HepG2 (cell line): ENCODE measurements around the gene MMP27. TPM values are rescaled to one million over a fixed set of nuclear protein-coding genes. Genes with fewer than 3 reads are reported as not detected.

Experiments used
- ATAC-seq: fragments of 200-7000 bp; cut with Tn5 transposase; 3 replicates; pipeline ENCODE4 v1.9.1; 2020; ENCODE audit warnings: mild to moderate bottlenecking, moderate library complexity
- BruUV-seq: library from RNA; stranded (reverse); fragments of 400-500 nt; replicated peaks from 2 replicates; lab custom pipeline; 2021; lab: Mats Ljungman, UMichigan
- CTCF ChIA-PET: fragments of 300-600 bp; formaldehyde crosslinking; extraction: SDS; loops from one replicate; lab custom pipeline; 2021; ENCODE audit warnings: low total read pairs, inconsistent platforms, low intra/inter-chr PET ratio; lab: Yijun Ruan, JAX
- POLR2A ChIA-PET: fragments of 350-600 bp; sonication (Branson Sonifier 250); formaldehyde crosslinking; loops from one replicate; lab custom pipeline; 2020; ENCODE audit warnings: antibody characterized with exemption, inconsistent platforms; lab: Yijun Ruan, JAX
- DNase-seq: peaks from one replicate; pipeline ENCODE4 v3.0.0-alpha.2; 2015; ENCODE audit warnings: low spot score
- FAIRE-seq: peaks from 3 replicates; lab custom pipeline; 2011; peaks lifted over from hg19 to GRCh38; lab: Jason Lieb, UNC
- H2AFZ ChIP-seq: one replicate; pipeline ENCODE4 v1.6.1; 2011; ENCODE audit warnings: low read length, inconsistent platforms
- H3K27ac ChIP-seq: fragments of 300-600 bp; 3 replicates; pipeline ENCODE4 v1.8.0; 2011; ENCODE audit warnings: mixed run types, mild to moderate bottlenecking, mixed read lengths, low read length, inconsistent platforms; ENCODE audit not compliant: insufficient read depth; ENCODE audit errors: extremely low read length
- H3K27me3 ChIP-seq, 2 experiments: fragments of 200-600 bp in 1 of 2; 2 replicates in 1 of 2; 3 replicates in 1 of 2; pipeline versions ENCODE4 v1.6.0 to v1.8.0; 2011; ENCODE audit warnings: low read length in 2 of 2, mild to moderate bottlenecking in 2 of 2, moderate library complexity in 2 of 2, inconsistent platforms in 1 of 2; ENCODE audit not compliant: insufficient read depth in 2 of 2, control insufficient read depth in 1 of 2
- H3K36me3 ChIP-seq, 2 experiments: fragments of 200-600 bp in 1 of 2; replicated peaks in 1 of 2; 2 replicates in 1 of 2; 3 replicates in 1 of 2; pipeline versions ENCODE4 v1.5.1 to v1.8.0; 2011; ENCODE audit warnings: low read length in 2 of 2, inconsistent platforms in 1 of 2; ENCODE audit not compliant: insufficient read depth in 2 of 2, control insufficient read depth in 1 of 2
- H3K4me1 ChIP-seq: 2 replicates; pipeline ENCODE4 v1.5.1; 2012; ENCODE audit warnings: low read length, inconsistent platforms; ENCODE audit not compliant: insufficient read depth
- H3K4me2 ChIP-seq: 2 replicates; pipeline ENCODE4 v1.6.0; 2011; ENCODE audit warnings: low read depth, low read length, inconsistent platforms
- H3K4me3 ChIP-seq, 3 experiments: fragments of 200-600 bp in 1 of 3; sonication (generic), shearing (Covaris generic) in 1 of 3; replicated peaks in 1 of 3; 2 replicates each; pipeline ENCODE4 v1.5.1; 2011 to 2016; ENCODE audit warnings: low read length in 3 of 3, inconsistent platforms in 2 of 3, low read depth in 2 of 3, mild to moderate bottlenecking in 2 of 3, control low read depth in 1 of 3, mixed read lengths in 1 of 3; ENCODE audit not compliant: insufficient read depth in 1 of 3
- H3K79me2 ChIP-seq: one replicate; pipeline ENCODE4 v1.6.1; 2011; ENCODE audit warnings: low read length, inconsistent platforms; ENCODE audit not compliant: insufficient read depth
- H3K9ac ChIP-seq: 2 replicates; pipeline ENCODE4 v1.6.0; 2011; ENCODE audit warnings: mild to moderate bottlenecking, low read depth, low read length, inconsistent platforms; ENCODE audit not compliant: insufficient read depth
- H3K9me3 ChIP-seq: 2 replicates; pipeline ENCODE4 v1.5.1; 2012; ENCODE audit warnings: mild to moderate bottlenecking, low read length
- H4K20me1 ChIP-seq: 2 replicates; pipeline ENCODE4 v1.6.0; 2011; ENCODE audit warnings: inconsistent platforms, mild to moderate bottlenecking, low read length, moderate library complexity; ENCODE audit not compliant: insufficient read depth
- BHLHE40 ChIP-seq: IDR thresholded peaks from 2 replicates; pipeline ENCODE4 v1.6.1; 2011; ENCODE audit warnings: low read length, improper control_type of control experiment
- CREB1 ChIP-seq, 2 experiments: fragments of 450-650 bp in 1 of 2; IDR thresholded peaks; 2 replicates each; pipeline ENCODE4 v1.6.1; 2016 to 2017; ENCODE audit warnings: control low read depth in 1 of 2, mild to moderate bottlenecking in 1 of 2, missing compliant biosample characterization in 1 of 2, missing genetic modification characterization in 1 of 2
- DPF2 ChIP-seq: sonication (generic); formaldehyde crosslinking; IDR thresholded peaks from 2 replicates; pipeline ENCODE4 v1.4.0; 2020; ENCODE audit warnings: mild to moderate bottlenecking, low read depth, missing genetic modification reagents, borderline replicate concordance
- KLF11 ChIP-seq: IDR thresholded peaks from 2 replicates; pipeline ENCODE4 v1.6.1; 2016; ENCODE audit warnings: missing compliant biosample characterization
- MAFK ChIP-seq, 2 experiments: IDR thresholded peaks in 1 of 2; conservative IDR thresholded peaks in 1 of 2; 2 replicates each; pipeline ENCODE4 v1.6.1; 2011; ENCODE audit warnings: improper control_type of control experiment in 2 of 2, low read length in 2 of 2
- NR1H2 ChIP-seq: sonication (generic); formaldehyde crosslinking; IDR thresholded peaks from 2 replicates; pipeline ENCODE4 v1.8.1; 2022; ENCODE audit warnings: low read depth, missing genetic modification reagents, borderline replicate concordance
- PLSCR1 ChIP-seq: sonication (generic); formaldehyde crosslinking; IDR thresholded peaks from 2 replicates; pipeline ENCODE4 v1.5.0; 2020; ENCODE audit warnings: missing genetic modification reagents, mild to moderate bottlenecking, borderline replicate concordance
- RAD51 ChIP-seq: fragments of 450-650 bp; IDR thresholded peaks from 2 replicates; pipeline ENCODE4 v1.6.1; 2016; ENCODE audit warnings: borderline replicate concordance
- RBAK ChIP-seq: sonication (generic); formaldehyde crosslinking; IDR thresholded peaks from 2 replicates; pipeline ENCODE4 v1.5.1; 2020; ENCODE audit warnings: mild to moderate bottlenecking, missing genetic modification reagents
- STAT5B ChIP-seq: sonication (generic); formaldehyde crosslinking; IDR thresholded peaks from 2 replicates; pipeline ENCODE4 v1.4.0; 2020; ENCODE audit warnings: missing genetic modification reagents
- TBX3 ChIP-seq: fragments of 450-650 bp; IDR thresholded peaks from 2 replicates; pipeline ENCODE4 v1.6.1; 2017; ENCODE audit warnings: antibody characterized with exemption, mild to moderate bottlenecking, inconsistent platforms, borderline replicate concordance
- THRA ChIP-seq: sonication (generic); formaldehyde crosslinking; IDR thresholded peaks from 2 replicates; pipeline ENCODE4 v1.4.0; 2020; ENCODE audit warnings: missing genetic modification reagents, borderline replicate concordance
- ZBTB34 ChIP-seq: sonication (generic); formaldehyde crosslinking; IDR thresholded peaks from 2 replicates; pipeline ENCODE4 v1.8.0; 2022; ENCODE audit warnings: mild to moderate bottlenecking, missing genetic modification reagents
- ZNF33B ChIP-seq: sonication (generic); formaldehyde crosslinking; IDR thresholded peaks from 2 replicates; pipeline ENCODE4 v1.5.1; 2020; ENCODE audit warnings: mild to moderate bottlenecking, missing genetic modification reagents
- WGBS: methylation state at CpG from one replicate; pipeline ENCODE4 v1.1.6; 2017; ENCODE audit warnings: low lambda C conversion rate; 5-methylcytosine and 5-hydroxymethylcytosine counted together
- in situ Hi-C: cut with HindIII; loops from 2 replicates; pipeline ENCODE4 v1.10.0; 2017; ENCODE audit warnings: low pct_unique_long_range_greater_than_20kb; ENCODE audit not compliant: extremely low pct_ligation_motif_present
- intact Hi-C: fragments of 100-400 bp; cut with micrococcal nuclease; formaldehyde crosslinking; loops from one replicate; pipeline ENCODE4 v1.10.0; 2022; ENCODE audit not compliant: unreplicated experiment
- polyA plus RNA-seq, 8 experiments: library from polyadenylated mRNA; depleted of rRNA in 3 of 8; stranded (reverse) in 7 of 8; unstranded in 1 of 8; fragments of >200 nt; fragmentation: Illumina TruSeq in 4 of 8; extraction: Trizol in 4 of 8; gene quantifications; 2 replicates each; pipeline versions ENCODE4 v1.2.1 to v1.2.3, GENCODE V29; 2011 to 2016; ENCODE audit warnings: low read depth in 4 of 8, missing spikeins in 1 of 8, mixed read lengths in 1 of 8; ENCODE audit not compliant: insufficient read depth in 1 of 8
- total RNA-seq, 5 experiments: library from RNA; depleted of rRNA; stranded (reverse); fragments of >200 nt; fragmentation: Illumina TruSeq; extraction: Trizol; gene quantifications; 2 replicates each; pipeline ENCODE4 v1.2.3, GENCODE V29; 2016; ENCODE audit warnings: low read depth in 1 of 5
- TF ChIP-seq, protein P1 (sequence below): sonication (generic); formaldehyde crosslinking; IDR thresholded peaks from 2 replicates; pipeline ENCODE4 v1.8.0; 2022; ENCODE audit warnings: low read depth, missing genetic modification reagents
- TF ChIP-seq, protein P2 (sequence below): fragments of 450-650 bp; IDR thresholded peaks from 2 replicates; pipeline ENCODE4 v1.6.1; 2016

The MMP27 gene
- total and polyA plus RNA-seq, 2 of the 13 experiments (the other 11 are each of a cell fraction or from before 2014, with no cell fraction given), result not detected

- TF ChIP-seq, protein P1, sequence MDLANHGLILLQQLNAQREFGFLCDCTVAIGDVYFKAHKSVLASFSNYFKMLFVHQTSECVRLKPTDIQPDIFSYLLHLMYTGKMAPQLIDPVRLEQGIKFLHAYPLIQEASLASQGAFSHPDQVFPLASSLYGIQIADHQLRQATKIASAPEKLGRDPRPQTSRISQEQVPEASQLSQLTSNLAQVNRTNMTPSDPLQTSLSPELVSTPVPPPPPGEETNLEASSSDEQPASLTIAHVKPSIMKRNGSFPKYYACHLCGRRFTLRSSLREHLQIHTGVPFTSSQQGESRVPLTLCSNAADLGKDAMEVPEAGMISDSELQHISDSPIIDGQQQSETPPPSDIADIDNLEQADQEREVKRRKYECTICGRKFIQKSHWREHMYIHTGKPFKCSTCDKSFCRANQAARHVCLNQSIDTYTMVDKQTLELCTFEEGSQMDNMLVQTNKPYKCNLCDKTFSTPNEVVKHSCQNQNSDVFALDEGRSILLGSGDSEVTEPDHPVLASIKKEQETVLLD (CRISPR knock-in tag), result no peak
Measured at GRCh38 chr11:102654761-102655160, 50.8 kb downstream of the MMP27 start (continued).

DNA sequence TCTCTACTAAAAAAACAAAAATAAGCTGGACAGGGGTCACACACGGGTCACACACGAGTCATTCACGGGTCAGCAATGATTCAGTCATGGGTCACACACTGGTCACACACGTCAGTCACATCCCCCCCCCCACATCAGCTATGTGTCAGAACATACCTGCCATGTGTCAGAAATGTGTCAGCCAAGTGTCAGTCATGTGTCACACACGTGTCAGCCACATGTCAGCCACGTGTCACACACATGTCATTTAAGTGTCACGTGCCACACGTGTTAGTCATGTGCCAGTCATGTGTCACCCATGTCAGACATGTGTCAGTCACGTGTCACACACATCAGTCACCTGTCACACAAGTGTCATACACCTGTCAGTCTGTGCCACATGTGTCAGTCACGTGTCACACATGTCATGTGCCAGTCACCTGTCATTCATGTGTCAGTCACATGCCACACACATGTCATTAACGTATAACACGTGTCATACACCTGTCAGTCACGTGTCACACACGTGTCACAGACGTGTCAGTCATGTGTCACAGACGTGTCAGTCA lies 51.8 kb downstream of the MMP27 start:
- no peaks in the 10 kb centered on the region for H4K20me1 ChIP-seq
- ATAC-seq (no peak), DNase-seq (no peak), FAIRE-seq (no peak)
- H3K9me3 ChIP-seq, result peaks cover 7% of the 10 kb centered on the region
- ChIA-PET CTCF (no interaction called here), POLR2A (no interaction called here)
- no peaks in the 10 kb centered on the region for H3K79me2 ChIP-seq
- H2AFZ ChIP-seq, result no peak overlapping the region
- no peak overlapping the region for H3K4me2 ChIP-seq
- H3K27me3 ChIP-seq, result no peaks in the 10 kb centered on the region; a peak in 1 of 5 replicates
- 23% methylated on average over 16 of the region's 16 CpGs for WGBS
- in situ Hi-C loops (no loop called here), intact Hi-C loops (no loop called here)
- no peaks in the 10 kb centered on the region for H3K36me3 ChIP-seq
- no peak overlapping the region for H3K9ac ChIP-seq
- no peak overlapping the region for H3K4me3 ChIP-seq
- BruUV-seq, result no TSS peak
- H3K27ac ChIP-seq, result no peak overlapping the region
- H3K4me1 ChIP-seq, result no peaks in the 10 kb centered on the region
- TF ChIP-seq THRA (CRISPR knock-in tag) (no peak), RAD51 (peak; percentile 88), ZBTB34 (CRISPR knock-in tag) (no peak), MAFK (conservative IDR thresholded peaks at IDR 0.05 in 1 of 2, IDR thresholded peaks at IDR 0.05 in 1 of 2; ENCODE audit: low read length in 2 of 2) (no peak), RBAK (CRISPR knock-in tag) (no peak), NR1H2 (CRISPR knock-in tag) (no peak), TBX3 (peak; percentile 56; the same call in 1 of the 2 replicates), CREB1 (IDR thresholded peaks at IDR 0.05) (peak; percentile 89), CREB1 (CRISPR knock-in tag; IDR thresholded peaks at IDR 0.05) (no peak), KLF11 (CRISPR knock-in tag) (no peak), STAT5B (CRISPR knock-in tag) (no peak), PLSCR1 (CRISPR knock-in tag) (no peak), BHLHE40 (peak; percentile 82), DPF2 (CRISPR knock-in tag) (no peak), ZNF33B (CRISPR knock-in tag) (no peak)
- TF ChIP-seq, protein P2, sequence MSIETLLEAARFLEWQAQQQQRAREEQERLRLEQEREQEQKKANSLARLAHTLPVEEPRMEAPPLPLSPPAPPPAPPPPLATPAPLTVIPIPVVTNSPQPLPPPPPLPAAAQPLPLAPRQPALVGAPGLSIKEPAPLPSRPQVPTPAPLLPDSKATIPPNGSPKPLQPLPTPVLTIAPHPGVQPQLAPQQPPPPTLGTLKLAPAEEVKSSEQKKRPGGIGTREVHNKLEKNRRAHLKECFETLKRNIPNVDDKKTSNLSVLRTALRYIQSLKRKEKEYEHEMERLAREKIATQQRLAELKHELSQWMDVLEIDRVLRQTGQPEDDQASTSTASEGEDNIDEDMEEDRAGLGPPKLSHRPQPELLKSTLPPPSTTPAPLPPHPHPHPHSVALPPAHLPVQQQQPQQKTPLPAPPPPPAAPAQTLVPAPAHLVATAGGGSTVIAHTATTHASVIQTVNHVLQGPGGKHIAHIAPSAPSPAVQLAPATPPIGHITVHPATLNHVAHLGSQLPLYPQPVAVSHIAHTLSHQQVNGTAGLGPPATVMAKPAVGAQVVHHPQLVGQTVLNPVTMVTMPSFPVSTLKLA, result peak; percentile 100
